ENCODE results near the gene ARHGEF10L.
"Not testable (repeated sequence)": the region's sequence is repeated elsewhere in the genome, so short reads cannot be mapped to it uniquely, and the experiment has no call there.

ARHGEF10L gene

DNA sequence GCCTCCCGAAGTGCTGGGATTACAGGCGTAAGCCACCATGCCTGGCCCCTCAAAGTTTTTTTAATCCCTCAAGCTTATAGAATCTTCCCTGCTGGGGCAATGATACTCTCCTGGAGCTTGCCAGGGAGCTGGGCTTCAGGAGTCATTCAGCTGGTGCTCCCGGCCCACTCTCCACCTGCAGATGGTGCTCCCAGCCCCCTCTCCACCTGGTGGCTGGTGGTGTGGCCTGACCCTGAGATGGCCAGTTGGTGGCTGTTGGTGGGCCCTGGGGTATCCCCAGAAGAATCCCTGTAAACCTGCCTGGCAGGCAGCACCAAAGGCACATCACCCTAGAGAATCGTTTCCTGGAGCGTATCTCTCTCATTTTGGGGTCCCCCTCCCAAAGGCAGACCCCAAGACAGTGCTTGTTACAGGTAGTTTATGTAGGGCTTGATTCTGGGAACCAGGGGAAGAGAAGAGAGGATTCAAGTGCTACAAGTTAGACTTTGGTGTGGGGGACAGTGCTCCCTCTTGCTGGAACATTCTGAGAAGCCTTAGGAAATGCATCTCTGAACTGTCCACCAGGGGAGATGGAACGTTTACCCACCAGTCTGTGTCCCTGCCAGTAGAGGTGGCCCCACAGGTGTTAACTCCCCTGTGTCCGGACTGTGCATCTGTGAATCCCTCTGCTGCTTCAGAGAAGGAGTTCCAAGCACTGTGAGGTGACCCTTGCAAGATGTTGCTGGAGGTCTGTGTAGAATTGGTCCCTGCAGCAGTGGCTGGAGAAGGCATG, 186.5 kb downstream of the ARHGEF10L start:
- DNase-seq (ENCODE audit: low read depth, low spot score), result no peak
- no peak overlapping the region for H3K27ac ChIP-seq

DNA sequence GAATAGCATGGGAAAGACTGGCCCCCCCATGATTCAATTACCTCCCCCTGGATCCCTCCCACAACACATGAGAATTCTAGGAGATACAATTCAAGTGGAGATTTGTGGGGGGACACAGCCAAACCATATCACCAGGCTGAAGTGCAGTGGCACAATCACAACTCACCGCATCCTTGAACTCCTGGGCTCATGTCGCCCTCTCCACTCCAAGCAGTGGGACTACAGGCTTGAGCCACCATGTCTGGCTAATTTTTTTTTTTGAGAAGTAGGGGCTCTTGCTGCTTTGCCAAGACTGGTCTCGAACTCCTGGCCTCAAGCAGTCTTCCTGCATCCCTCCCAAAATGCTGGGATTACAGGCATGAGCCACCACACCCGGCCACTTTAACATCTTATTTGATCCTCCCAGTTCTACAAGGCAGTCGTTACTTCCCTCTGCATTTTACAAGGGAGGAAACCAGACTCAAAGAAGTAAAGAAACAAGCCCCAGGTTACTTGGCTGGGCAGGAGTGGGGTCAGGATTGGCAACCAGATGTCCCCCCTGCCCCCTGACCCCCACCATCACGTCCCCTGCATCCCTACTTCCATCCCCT, 188.7 kb downstream of the ARHGEF10L start:
- no peak for DNase-seq (ENCODE audit: low read depth, low spot score)
- no peak overlapping the region for H3K27ac ChIP-seq

DNA sequence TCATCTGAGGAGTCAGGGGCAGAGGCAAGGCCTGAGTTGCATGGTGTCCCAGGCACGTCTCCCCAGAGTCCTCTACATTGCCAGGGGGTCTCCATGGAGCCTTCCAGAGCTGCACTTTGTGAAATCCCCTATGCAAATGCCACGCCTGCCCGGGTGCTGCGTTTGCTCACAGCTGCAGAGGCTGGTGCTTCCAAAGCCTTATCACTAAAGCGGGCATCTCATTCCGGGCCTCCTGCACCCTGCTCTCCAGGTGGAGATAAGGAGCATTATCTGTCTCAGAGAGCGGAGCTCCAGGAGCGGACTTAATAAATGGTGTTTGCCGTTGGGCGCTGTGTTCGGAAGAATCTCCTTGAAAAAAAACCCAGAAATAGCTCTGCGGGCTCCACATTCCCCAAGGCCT, 189.8 kb downstream of the ARHGEF10L start:
- no peak for DNase-seq (ENCODE audit: low read depth, low spot score)
- H3K27ac ChIP-seq, result no peak overlapping the region

DNA sequence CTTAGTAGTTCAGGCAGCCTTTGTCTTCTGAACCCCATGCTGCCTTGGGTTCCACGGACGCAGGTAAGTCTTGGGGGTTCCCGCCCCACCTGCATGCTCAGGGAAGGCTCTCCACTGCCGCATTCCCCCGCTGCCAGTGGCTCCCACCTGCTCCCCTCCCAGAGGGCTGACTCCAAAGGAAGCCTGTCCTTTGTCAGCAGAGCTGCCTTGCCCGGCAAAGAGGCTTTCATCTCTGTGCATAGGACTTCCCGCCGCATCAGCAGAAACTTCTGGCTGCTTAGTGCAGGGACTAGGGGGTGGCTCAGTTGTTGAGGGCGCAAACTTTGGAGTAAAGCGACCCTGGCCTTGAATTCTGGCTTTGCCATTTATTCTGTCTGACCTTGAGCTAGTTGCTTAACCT, 190.4 kb downstream of the ARHGEF10L start:
- no peak overlapping the region for H3K27ac ChIP-seq
- no peak for DNase-seq (ENCODE audit: low read depth, low spot score)

DNA sequence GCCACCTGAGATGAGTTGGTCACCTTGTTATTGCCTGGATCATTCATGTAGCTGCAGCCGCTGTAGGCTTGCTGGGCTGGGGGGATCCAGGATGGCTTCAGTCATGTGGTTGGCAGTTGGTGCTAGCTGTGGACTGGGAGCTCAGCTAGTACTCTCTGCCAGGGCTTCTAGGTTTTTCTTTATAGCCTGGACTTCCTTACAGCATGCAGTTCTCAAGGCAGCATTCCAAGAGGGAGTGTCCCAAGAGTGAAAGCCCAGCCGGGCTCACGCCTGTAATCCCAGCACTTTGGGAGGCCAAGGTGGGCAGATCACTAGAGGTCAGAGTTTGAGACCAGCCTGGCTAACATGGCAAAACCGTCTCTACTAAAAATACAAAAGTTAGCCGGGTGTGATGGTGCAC, 192.0 kb downstream of the ARHGEF10L start:
- no peak overlapping the region for H3K27ac ChIP-seq
- no peak for DNase-seq (ENCODE audit: low read depth, low spot score)

DNA sequence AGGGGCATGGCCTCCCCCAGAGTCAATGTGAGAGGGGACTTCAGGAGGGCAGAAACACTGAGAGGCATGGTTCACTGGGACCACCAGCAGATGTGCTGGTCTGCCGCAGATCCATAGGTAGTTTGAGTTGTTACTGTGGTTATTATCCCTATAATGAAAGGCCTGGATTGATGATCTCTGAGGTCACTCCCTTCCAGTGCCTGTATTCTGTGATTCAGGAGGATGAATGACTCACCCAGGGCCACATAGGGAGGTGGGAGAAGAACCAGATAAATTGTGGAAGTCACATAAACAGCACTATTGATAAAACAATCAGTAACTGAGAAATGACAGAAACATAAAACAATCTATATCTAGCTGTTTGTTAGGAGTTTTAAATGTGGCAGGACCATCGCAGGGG, 193.0 kb downstream of the ARHGEF10L start:
- H3K27ac ChIP-seq, result no peak overlapping the region
- no peak for DNase-seq (ENCODE audit: low read depth, low spot score)

DNA sequence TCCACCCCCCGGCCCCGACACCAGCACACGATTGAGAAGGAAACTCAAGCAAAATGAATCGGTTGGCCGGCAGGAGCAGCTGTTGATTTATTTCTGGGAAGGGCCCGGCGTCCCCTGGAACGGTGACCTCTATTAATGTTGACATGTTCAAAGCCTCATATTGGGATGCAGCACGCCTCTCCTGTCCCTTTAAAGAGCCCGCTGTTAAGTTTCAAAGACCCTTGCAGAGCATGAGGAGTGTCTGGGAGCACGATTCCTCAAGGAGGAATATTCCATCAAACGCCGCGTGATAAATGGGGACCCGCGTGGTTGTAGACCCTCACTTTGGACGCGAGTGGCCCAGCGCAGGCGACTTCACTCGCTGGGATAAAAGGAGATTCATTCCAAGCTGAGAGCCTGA, 194.2 kb downstream of the ARHGEF10L start:
- no peak for DNase-seq (ENCODE audit: low read depth, low spot score)
- no peak overlapping the region for H3K27ac ChIP-seq

DNA sequence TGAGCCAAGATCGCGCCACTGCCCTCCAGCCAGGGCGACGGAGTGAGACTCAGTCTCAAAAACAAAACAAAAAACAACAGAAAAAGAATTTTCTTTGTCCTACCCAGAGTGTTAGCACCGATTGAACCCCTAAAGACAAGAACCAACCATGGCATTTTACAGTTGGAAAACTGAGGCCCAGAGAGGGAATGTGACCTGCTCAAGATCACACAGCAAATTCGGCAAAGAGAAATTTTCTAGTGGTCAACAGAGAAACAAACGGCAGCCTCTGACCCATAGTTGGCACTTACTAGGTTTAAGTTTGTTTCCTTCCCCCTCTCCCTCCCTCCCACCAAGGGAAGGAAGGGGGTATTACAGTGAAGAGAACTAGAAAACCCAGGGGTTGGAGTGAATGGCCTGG, 195.1 kb downstream of the ARHGEF10L start:
- no peak for DNase-seq (ENCODE audit: low read depth, low spot score)
- H3K27ac ChIP-seq, result no peak overlapping the region

DNA sequence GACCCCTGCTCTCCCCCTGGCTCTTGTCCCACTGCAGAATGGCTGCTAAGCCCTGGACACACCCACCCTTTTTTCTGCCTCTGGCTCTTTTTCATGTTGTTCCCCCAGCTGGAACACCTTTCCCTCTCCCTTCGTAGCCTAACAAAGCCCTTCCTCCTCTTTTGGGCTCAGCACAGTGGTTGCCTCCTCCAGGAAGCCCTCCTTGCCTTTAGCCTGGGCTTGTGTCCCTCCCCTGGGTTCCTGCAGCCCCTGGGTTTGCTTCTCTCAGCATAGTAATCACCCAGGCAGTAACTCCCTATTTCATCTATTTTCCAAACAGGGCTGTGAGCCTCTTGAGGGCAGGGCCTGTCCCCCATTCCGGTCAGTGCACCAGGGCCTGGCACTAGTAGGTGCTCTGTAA, 195.8 kb downstream of the ARHGEF10L start:
- no peak overlapping the region for H3K27ac ChIP-seq
- DNase-seq (ENCODE audit: low read depth, low spot score), result no peak

DNA sequence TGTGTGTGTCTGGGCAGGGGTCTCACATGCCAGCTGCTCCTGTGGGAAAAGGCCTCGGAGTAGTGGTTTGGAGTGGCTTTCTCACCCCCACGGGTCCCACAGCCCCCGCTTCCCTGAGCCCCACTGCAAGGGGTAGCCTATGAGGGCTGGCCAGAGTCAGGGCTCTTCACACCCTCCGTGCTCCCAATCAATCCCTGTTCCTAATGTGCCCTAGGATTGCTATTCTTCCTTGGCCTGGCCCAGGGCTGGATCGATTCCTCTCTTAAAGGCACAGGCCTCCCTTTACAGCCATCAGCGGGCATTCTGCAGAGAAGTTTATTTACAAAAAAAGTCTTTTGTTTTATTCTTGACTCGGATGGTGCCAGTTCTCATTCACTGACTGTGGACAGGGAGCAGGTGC, 196.3 kb downstream of the ARHGEF10L start:
- DNase-seq (ENCODE audit: low read depth, low spot score), result no peak
- no peak overlapping the region for H3K27ac ChIP-seq

DNA sequence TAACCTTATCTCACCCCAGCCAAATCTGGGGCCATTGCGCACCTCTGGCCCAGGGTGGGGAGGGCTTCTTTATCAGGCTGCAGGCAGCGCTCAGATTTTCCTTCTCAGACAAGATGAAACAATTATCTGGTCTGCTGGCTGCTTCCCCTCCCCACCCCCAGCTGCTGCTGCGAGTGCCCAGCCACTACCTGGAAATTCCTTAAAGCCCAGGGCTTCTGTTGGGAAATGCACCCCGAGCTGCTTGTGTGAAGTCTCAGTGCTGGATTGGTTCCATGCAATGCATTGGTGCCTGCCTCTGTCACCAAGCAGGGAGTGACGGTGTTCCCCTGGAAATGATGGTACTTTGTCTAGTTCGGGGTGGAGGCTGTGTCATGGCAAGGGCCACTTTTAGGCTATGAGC, 197.1 kb downstream of the ARHGEF10L start:
- no peak overlapping the region for H3K27ac ChIP-seq
- DNase-seq (ENCODE audit: low read depth, low spot score), result no peak

DNA sequence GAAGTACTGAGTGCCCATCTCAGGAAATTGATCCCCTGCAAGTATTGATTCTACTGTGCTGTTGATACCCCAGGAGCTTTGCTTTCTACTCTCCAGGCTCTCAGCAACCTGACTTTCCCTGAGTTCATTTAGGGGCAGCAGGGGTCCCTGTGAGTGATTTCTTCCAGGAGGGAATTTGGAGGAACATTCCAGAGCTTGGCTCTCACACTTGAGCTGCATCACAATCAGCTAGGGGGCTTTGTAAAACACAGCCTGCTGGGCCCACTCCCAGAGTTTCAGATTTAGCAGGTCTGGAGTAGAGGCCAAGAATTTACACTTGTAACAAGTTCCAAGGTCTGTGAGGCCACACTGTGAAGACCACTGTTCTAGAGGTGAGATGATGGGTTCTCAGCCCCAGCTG, 199.6 kb downstream of the ARHGEF10L start:
- no peak overlapping the region for H3K27ac ChIP-seq

DNA sequence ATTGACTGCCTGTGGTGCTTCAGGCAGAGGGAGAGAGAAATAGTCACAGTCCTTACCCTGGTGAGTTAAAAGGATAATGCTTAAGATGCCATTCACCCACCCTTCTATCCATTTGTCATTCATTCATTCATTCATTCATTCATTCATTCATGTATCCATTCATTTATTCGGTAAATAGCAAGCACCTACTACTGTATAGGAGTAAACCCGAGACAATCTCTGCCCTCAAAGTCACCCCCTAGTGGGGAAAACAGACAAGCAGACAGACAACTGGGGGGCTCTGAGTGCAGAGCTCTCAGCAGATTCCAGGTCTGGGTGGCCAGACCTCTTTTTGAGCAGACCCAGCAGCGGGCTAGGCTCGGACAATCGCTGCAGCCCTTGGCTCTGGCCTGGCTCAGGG, 201.6 kb downstream of the ARHGEF10L start:
- DNase-seq (ENCODE audit: low read depth, low spot score), result no peak
- no peak overlapping the region for H3K27ac ChIP-seq

More for the DNA sequence above, 199.6 kb downstream of the ARHGEF10L start:
- DNase-seq (ENCODE audit: low read depth, low spot score), result no peak

DNA sequence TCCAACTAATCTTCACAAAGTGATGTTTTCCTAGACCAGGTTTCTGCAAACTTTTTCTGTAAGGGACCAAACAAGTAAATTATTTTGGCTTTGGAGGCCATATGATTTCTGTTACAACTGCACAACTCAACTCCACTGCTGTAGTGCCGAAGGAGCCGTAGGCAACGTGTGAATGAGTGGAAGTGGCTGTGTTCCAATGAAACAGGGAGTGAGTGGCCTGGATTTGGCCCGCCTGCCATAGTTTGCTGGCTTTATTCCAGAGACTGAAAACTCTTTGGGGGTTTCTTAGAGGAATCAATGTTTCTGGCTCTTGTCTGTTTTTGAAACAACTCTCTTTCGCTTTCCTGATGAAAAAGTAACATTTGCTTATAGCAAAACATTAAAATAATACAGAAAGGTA, 203.1 kb downstream of the ARHGEF10L start:
- H3K27ac ChIP-seq, result no peak overlapping the region
- DNase-seq (ENCODE audit: low read depth, low spot score), result no peak

DNA sequence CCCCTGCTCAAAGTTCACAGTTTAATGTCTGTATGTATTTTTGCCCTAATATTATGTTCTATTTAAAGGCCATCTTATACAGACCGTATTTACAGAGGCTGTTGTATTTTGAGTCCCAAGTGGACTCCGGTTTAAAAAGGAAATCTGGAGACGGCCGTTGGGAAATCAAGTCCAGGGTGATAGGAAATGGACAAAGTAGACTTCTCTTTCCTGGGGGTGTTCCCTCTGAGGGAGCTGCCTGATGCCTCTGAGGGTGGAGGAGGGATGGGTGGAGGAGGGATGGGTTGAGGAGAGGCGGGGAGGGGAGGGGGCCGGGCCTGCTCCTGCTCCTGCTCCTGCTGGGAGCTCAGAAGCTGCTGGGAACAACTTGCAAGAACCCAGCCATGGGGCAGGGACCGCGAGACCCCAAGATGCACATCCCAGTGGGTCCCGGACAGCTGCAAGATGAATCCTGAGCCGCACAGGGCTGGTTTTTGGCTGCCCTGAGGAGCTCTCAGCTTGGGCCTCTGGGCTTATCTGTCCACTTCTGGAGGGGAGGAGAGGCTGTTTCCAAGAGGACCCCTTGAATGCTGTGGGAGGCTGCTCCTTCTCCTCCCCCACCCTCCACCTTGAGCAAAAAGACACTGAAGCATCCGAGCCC, 203.6 kb downstream of the ARHGEF10L start:
- DNase-seq (ENCODE audit: low read depth, low spot score), result no peak
- no peak overlapping the region for H3K27ac ChIP-seq

DNA sequence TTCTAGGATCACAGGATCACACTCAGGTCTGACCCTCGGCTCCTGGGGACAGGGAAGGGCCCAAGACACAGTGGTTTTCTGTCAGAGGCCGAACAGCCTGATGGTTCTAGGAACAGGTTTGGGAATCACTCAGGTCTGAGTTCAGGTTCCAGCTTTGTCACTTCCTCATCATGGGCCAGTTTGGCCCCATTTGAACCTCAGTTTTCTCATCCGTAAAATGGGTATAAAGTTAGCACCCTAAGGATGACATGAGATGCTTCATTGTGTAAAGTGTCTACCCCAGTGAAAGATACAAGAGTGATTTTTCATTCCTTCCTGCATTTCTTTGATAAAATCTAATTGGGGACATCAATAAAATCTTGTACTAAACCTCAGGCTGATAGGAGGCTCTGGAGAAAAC, 204.4 kb downstream of the ARHGEF10L start:
- DNase-seq (ENCODE audit: low read depth, low spot score), result no peak
- no peak overlapping the region for H3K27ac ChIP-seq

DNA sequence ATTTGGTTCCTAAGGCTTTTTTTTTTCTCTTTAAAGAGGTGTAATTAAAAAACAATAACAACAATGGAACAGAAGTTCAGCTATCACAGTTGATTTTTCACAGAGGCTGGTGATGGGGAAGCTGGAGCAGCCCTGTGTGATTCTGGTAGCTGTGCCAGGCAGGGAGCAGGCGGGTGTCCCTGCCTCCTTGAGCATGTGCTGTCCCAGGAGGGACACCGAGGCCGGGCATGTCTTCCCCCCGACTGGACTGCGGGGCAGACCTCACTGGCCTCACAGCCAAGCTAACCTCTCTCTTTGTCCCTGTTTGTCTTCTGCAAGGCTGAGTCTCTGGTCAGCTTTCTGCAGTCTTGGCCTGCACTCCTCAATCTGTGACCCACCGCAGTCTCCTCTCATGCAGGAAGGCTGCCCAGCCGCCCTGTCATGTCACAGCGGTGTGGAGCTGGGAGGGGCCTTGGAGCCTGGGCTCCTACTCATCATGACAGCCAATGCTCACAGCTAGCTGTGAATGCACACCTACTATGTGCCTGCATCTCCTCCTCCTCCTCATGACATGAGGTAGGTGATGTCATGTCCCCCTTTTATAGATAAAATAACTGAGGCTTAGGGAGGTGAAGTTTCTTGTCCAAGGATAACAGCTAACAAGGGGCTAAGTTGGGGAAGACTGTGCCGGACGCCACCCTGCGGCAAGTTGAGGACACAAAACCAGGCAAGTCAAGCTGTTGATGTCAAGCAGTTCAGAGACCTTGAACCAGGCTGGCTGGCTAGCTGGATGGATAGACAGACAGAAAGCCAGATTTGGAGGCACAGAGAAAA, 205.4 kb downstream of the ARHGEF10L start:
- no peak for DNase-seq (ENCODE audit: low read depth, low spot score)
- H3K27ac ChIP-seq, result no peak overlapping the region

DNA sequence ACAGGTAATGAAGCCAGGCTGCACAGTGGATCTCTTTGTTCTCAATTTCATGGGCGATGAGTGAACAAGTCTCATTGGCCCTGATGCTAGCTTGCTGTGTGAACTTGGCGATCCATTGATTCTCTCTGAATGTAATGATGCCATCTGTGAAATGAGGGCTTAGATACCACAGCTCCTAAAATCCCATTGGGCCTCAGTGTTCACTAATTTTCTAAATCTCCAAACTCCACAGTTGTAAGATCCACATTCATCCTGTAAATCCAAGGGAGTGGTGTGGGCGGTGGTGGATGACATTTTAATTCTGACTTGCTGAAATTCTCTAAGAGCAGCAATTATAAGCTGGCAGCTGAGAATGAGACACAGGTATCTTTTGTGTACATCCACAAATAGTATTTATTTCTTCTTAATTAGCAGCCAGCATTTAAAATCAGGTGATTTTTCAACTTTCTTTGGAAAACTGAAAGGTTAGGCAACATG, 206.0 kb downstream of the ARHGEF10L start:
- H3K27ac ChIP-seq, result no peak overlapping the region
- DNase-seq (ENCODE audit: low read depth, low spot score), result no peak

DNA sequence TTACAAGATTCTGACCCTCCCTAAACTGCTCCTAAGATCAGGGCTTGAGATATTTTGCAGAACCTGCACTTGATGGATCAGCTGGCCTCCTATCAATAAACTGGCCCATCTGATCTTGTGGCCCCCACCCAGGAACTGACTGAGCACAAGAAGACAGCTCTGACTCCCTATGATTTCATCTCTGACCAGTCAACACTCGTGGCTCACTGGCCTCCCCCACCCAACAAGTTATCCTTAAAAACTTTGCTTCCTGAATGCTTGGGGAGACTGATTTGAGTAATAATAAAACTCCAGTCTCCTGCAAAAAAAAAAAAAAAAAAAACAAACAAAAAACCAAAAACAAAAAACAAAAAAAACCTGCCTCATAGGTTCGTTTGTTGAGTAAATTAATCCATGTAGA, 206.8 kb downstream of the ARHGEF10L start:
- not testable (repeated sequence) for DNase-seq (ENCODE audit: low read depth, low spot score)

DNA sequence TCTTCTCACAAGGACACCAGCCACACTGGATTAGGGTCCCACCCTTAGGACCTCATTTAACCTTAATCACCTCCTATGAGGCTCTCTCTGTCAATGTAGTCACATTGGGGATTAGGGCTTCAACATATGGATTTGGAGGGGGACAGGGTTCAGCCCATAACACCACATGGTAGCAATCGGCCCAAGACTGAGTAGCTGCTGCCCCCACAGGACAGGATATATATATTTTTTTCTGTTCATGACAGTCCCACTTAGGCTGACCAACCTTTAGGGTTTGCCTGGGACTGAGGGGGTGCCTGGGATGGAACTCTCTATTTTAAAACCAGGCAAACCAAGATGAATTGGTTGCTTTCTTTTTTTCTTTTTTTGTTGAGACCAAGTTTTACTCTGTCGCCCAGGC, 207.4 kb downstream of the ARHGEF10L start:
- DNase-seq (ENCODE audit: low read depth, low spot score), result no peak
- H3K27ac ChIP-seq, result no peak overlapping the region

More for the DNA sequence above, 206.8 kb downstream of the ARHGEF10L start:
- H3K27ac ChIP-seq, result not testable (repeated sequence)
